Upper lobe of left lung (tissue), 6 donors: Measurements from ENCODE around the gene LILRB1. TPM values are rescaled to one million over a fixed set of nuclear protein-coding genes. Genes with fewer than 3 reads are reported as not detected.

Experiments
- ATAC-seq, 2 donors: fragments of 200-7000 bp; cut with Tn5 transposase; one replicate each; pipeline ENCODE4 v1.9.1; 2022; ENCODE audit warnings: mild to moderate bottlenecking in 2 of 2, moderate library complexity in 2 of 2; ENCODE audit not compliant: low FRiP score in 2 of 2
- DNase-seq, 2 donors: peaks; one replicate each; pipeline ENCODE4 v3.0.0-alpha.2; 2019 to 2020
- H3K27ac ChIP-seq, 4 donors: fragments of 200-600 bp; sonication (generic); one replicate each; pipeline ENCODE4 v1.5.1; 2016 to 2019
- H3K27me3 ChIP-seq, 4 donors: fragments of 200-600 bp; sonication (generic); one replicate each; pipeline ENCODE4 v1.5.1; 2017 to 2019
- H3K36me3 ChIP-seq, 4 donors: fragments of 200-600 bp; sonication (generic); one replicate each; pipeline ENCODE4 v1.5.1; 2016 to 2019
- H3K4me1 ChIP-seq, 4 donors: fragments of 200-600 bp; sonication (generic); one replicate each; pipeline ENCODE4 v1.5.1; 2018 to 2019
- H3K4me3 ChIP-seq, 4 donors: fragments of 200-600 bp; sonication (generic); one replicate each; pipeline ENCODE4 v1.5.1; 2017 to 2019; ENCODE audit warnings: mild to moderate bottlenecking in 2 of 4, moderate library complexity in 1 of 4
- H3K9me3 ChIP-seq, 4 donors: fragments of 200-600 bp; sonication (generic); one replicate each; pipeline ENCODE4 v1.5.1; 2018 to 2019
- EP300 ChIP-seq, 4 donors: sonication (generic); formaldehyde crosslinking; IDR thresholded peaks; one replicate each; pipeline ENCODE4 v1.5.1; 2017; ENCODE audit warnings: antibody characterized with exemption in 4 of 4, control low read depth in 2 of 4
- POLR2A ChIP-seq, 4 donors: fragments of 450-650 bp; IDR thresholded peaks; one replicate each; pipeline ENCODE4 v1.5.1; 2016 to 2017; ENCODE audit warnings: antibody characterized with exemption in 4 of 4, mild to moderate bottlenecking in 2 of 4
- POLR2AphosphoS5 ChIP-seq, 2 donors: sonication (generic); formaldehyde crosslinking; IDR thresholded peaks; one replicate each; pipeline ENCODE4 v1.5.1; 2017; ENCODE audit warnings: antibody characterized with exemption in 2 of 2
- WGBS, 2 donors: methylation state at CpG; one replicate each; pipeline ENCODE4 v1.1.5; 2017 to 2018; 5-methylcytosine and 5-hydroxymethylcytosine counted together
- total RNA-seq, 6 donors: library from RNA; depleted of rRNA in 4 of 6; stranded (reverse); fragments of >200 nt in 4 of 6; gene quantifications; one replicate each; pipeline versions ENCODE4 v1.1.0 to v1.2.1, GENCODE V29; 2016 to 2021
- TF ChIP-seq, protein P1 (sequence below), 6 experiments: fragments of 450-650 bp in 4 of 6; fragments of 200-600 bp in 2 of 6; sonication (generic) in 2 of 6; IDR thresholded peaks; one replicate each; pipeline ENCODE4 v1.5.1; 2016 to 2019; ENCODE audit warnings: antibody characterized with exemption in 6 of 6
- donor health status: DM: no; HTN: no; CAD: no; lungs with moderate emphysema.
- donor health status: DM: no; HTN: yes; CAD: no; lungs with severe emphysema.

Gene LILRB1
- total RNA-seq, 6 donors from 2014 or later: 4.0 to 47.1 (median 16.7) TPM

GRCh38 chr19:54608792-54609191 lies 21.5 kb upstream of the LILRB1 start:
- Histone ChIP-seq H3K4me1 (no peaks in the 10 kb centered on the region), H3K4me3 (no peak overlapping the region), H3K27ac (no peak overlapping the region), H3K36me3 (no peaks in the 10 kb centered on the region), H3K9me3 (peaks cover 0 to 6% (median 0%) of the 10 kb centered on the region in 4 donors), H3K27me3 (no peaks in the 10 kb centered on the region)
- no peak for DNase-seq
- TF ChIP-seq, protein P1, sequence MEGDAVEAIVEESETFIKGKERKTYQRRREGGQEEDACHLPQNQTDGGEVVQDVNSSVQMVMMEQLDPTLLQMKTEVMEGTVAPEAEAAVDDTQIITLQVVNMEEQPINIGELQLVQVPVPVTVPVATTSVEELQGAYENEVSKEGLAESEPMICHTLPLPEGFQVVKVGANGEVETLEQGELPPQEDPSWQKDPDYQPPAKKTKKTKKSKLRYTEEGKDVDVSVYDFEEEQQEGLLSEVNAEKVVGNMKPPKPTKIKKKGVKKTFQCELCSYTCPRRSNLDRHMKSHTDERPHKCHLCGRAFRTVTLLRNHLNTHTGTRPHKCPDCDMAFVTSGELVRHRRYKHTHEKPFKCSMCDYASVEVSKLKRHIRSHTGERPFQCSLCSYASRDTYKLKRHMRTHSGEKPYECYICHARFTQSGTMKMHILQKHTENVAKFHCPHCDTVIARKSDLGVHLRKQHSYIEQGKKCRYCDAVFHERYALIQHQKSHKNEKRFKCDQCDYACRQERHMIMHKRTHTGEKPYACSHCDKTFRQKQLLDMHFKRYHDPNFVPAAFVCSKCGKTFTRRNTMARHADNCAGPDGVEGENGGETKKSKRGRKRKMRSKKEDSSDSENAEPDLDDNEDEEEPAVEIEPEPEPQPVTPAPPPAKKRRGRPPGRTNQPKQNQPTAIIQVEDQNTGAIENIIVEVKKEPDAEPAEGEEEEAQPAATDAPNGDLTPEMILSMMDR (IDR thresholded peaks at IDR 0.05): no peak
- TF ChIP-seq EP300 (IDR thresholded peaks at IDR 0.05) (no peak), POLR2AphosphoS5 (IDR thresholded peaks at IDR 0.05) (no peak), POLR2A (IDR thresholded peaks at IDR 0.05) (no peak)
- no peak for ATAC-seq
- WGBS, 2 donors: 73 to 81% methylated on average over 14 to 15 of the region's 15 CpGs

GRCh38 chr19:54609356-54609791 lies 20.9 kb upstream of the LILRB1 start:
- Histone ChIP-seq H3K27ac (no peak overlapping the region), H3K9me3 (peaks cover 0 to 6% (median 0%) of the 10 kb centered on the region in 4 donors), H3K36me3 (no peaks in the 10 kb centered on the region), H3K4me1 (no peaks in the 10 kb centered on the region), H3K4me3 (no peak overlapping the region), H3K27me3 (no peaks in the 10 kb centered on the region)
- DNase-seq: peak in 1 of 2 donors; percentile 52
- no peak for ATAC-seq
- no peak for TF ChIP-seq POLR2A (IDR thresholded peaks at IDR 0.05)
- TF ChIP-seq, protein P1 (IDR thresholded peaks at IDR 0.05): no peak
- no peak for TF ChIP-seq EP300 (IDR thresholded peaks at IDR 0.05)
- no peak for TF ChIP-seq POLR2AphosphoS5 (IDR thresholded peaks at IDR 0.05)
- 91 to 96% methylated on average over 5 to 26 of the region's 26 CpGs for WGBS, 2 donors

- Histone ChIP-seq H3K9me3 (no peaks in the 10 kb centered on the region), H3K27ac (no peak overlapping the region), H3K4me3 (no peak overlapping the region), H3K36me3 (no peaks in the 10 kb centered on the region), H3K27me3 (no peaks in the 10 kb centered on the region), H3K4me1 (no peaks in the 10 kb centered on the region)
- 83 to 85% methylated on average over 1 of the region's 1 CpG for WGBS, 2 donors
- no peak for TF ChIP-seq POLR2AphosphoS5 (IDR thresholded peaks at IDR 0.05)
- TF ChIP-seq, protein P1 (IDR thresholded peaks at IDR 0.05): no peak
- ATAC-seq (no peak), DNase-seq (no peak)
These were observed 17.9 kb upstream of the LILRB1 start for GRCh38 chr19:54612428-54612827.

GRCh38 chr19:54614726-54615125 lies 15.6 kb upstream of the LILRB1 start:
- no peak for ATAC-seq
- Histone ChIP-seq H3K27ac (no peak overlapping the region), H3K36me3 (no peaks in the 10 kb centered on the region), H3K4me1 (no peaks in the 10 kb centered on the region), H3K4me3 (no peak overlapping the region), H3K27me3 (no peaks in the 10 kb centered on the region), H3K9me3 (no peaks in the 10 kb centered on the region)
- whole genome bisulfite sequencing, 2 donors: 67 to 80% methylated on average over 1 of the region's 1 CpG
- no peak for DNase-seq
- TF ChIP-seq POLR2A (IDR thresholded peaks at IDR 0.05) (no peak), POLR2AphosphoS5 (IDR thresholded peaks at IDR 0.05) (no peak), EP300 (IDR thresholded peaks at IDR 0.05) (no peak)
- TF ChIP-seq, protein P1 (IDR thresholded peaks at IDR 0.05): no peak

DNA sequence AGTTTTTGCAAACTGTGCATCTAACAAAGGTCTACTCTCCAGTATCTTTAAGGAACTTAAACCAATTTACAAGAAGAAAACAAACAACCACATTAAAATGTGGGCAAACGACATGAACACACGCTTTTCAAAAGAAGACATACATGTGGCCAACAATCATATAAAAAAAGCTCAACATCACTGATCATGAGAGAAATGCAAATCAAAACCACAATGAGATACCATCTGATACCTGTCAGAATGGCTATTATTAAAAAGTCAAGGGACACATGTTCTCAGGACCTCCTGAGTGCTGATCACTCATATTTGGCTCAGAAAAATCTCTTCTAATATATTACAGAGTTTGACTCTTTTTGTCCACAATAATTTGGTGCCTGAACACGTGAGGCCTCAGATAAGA lies 14.2 kb upstream of the LILRB1 start:
- TF ChIP-seq, protein P1 (IDR thresholded peaks at IDR 0.05): no peak
- TF ChIP-seq POLR2AphosphoS5 (IDR thresholded peaks at IDR 0.05) (no peak), EP300 (IDR thresholded peaks at IDR 0.05) (no peak), POLR2A (IDR thresholded peaks at IDR 0.05) (no peak)
- 62 to 75% methylated on average over 3 of the region's 3 CpGs for WGBS, 2 donors
- Histone ChIP-seq H3K4me1 (no peaks in the 10 kb centered on the region), H3K27me3 (no peaks in the 10 kb centered on the region), H3K36me3 (no peaks in the 10 kb centered on the region), H3K4me3 (no peak overlapping the region), H3K27ac (no peak overlapping the region), H3K9me3 (no peaks in the 10 kb centered on the region)
- DNase-seq (no peak), ATAC-seq (no peak)
